Measurements from ENCODE around the gene WRAP53.

Gene WRAP53

GRCh38 chr17:7744416-7744815 is 56.1 kb downstream of the WRAP53 start:
- DNase-seq (ENCODE audit: low read depth in 2 of 2): no peak

GRCh38 chr17:7745748-7746470 is 57.6 kb downstream of the WRAP53 start:
- no peak for DNase-seq (ENCODE audit: low read depth in 2 of 2)

DNA sequence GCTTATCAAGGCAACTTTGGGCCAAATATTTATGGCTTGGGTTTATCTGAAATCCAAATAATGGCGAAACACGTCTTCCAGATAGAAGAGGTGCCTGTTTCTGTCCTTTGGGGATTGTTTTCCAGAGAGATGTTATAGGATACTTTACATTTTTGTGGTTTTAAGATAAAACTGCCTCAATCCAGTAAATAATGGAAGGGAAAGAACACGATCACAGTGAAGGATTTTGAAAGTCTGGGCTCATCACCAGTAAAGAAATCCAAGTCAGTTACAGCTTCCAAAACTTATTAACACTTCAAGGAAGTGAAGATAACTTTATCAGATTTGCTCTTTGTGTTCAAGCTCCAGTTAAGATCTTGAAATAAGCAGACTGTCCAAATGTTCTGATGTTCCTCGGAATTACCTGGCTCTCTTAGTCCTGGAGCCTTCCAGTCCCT is 59.4 kb downstream of the WRAP53 start:
- no peak for DNase-seq (ENCODE audit: low read depth in 2 of 2)

DNA sequence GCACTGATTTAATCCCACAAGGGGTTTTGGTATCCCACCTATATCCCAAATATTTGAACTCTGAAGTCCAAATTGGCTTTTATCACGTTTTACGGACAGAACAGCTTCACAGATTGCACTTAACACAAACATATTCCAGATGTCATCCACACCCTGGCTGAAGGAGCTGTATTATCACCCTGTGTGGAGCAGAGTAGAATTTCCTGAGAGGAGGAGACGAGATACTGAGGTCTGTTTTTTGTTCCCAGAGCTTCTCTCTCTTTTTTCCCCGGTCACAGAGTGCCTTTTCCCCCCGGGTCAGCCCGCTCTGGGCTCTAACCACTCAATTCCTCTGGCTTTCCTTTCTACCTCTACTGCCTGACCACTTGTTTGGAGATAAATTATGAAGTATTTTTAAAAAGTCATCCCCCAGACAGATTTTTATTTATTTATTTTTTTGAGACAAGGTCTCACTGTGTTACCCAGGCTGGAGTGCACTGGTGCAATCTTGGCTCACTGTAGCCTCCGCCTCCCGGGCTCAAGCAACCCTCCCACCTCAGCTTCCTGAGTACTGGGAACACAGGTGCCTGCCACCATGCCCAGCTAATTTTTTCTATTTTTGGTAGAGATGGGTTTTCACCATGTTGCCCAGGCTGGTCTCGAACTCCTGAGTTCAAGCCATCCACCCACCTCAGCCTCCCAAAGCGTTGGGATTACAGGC is 59.9 kb downstream of the WRAP53 start:
- DNase-seq (ENCODE audit: low read depth in 2 of 2): no peak

DNA sequence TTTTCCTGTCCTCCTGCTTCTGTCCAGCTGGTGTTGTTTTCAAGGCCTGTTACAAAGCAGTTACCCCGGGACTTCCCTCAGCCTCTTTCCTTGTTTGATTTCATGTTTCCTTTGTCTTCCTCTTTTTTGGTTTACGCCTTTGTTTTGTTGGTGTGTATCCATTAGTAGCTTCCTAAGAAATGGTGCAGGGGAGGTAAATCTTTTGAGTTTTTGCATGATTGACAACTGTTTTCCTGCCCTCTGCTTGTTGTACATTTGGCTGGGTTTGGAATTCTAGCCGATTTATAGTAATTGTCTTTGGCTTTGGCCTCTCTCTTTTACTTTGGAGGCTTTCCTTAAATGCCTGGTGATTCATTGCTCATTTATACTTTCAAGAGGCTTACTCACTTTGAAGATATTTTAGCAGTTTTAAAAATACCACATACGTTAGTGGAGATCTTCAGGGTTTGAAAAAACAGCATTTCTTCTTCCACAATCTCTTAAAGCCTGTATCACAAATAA is 62.1 kb downstream of the WRAP53 start:
- DNase-seq (ENCODE audit: low read depth in 2 of 2): no peak

All from stimulated activated CD4-positive, alpha-beta T cell treated with anti-CD3 and anti-CD28 coated beads, Interleukin-4, amount 100 ng/mL, for 48 hours (primary cell).